ENCODE data around the gene CNNM3.
"Not testable (repeated sequence)": the region's sequence is repeated elsewhere in the genome, so short reads cannot be mapped to it uniquely, and the experiment has no call there.

The CNNM3 gene

GRCh38 chr2:96842600-96842999 lies 26.5 kb downstream of the CNNM3 start:
- no peak for DNase-seq

GRCh38 chr2:96843538-96844268 lies 27.6 kb downstream of the CNNM3 start, which contains the start of gene ANKRD23:
ANKRD23 (minus strand) TSS chr2:96844021; CDS start chr2:96843992, 29 bp downstream.
- no peak for DNase-seq

GRCh38 chr2:96844405-96844808 lies 28.3 kb downstream of the CNNM3 start:
- no peak for DNase-seq

DNA sequence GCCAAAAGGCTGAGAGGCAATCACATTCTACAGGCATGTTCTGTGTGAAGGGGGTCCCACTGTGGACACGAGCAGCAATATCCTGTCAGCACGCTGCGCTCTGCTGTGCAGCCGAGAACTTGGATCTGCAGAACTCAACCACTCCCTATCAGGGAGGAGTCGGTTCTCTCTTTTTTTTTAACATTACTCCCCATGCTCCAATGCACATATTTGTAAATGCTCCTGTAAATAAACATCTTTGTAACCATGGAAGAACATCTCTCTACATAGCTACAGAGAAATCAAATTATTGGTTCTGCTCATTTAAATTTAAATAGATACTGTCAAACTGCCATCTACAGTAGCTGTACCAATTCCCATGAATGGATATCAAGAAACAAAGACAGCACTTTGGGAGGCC lies 30.8 kb downstream of the CNNM3 start:
- no peak for DNase-seq

DNA sequence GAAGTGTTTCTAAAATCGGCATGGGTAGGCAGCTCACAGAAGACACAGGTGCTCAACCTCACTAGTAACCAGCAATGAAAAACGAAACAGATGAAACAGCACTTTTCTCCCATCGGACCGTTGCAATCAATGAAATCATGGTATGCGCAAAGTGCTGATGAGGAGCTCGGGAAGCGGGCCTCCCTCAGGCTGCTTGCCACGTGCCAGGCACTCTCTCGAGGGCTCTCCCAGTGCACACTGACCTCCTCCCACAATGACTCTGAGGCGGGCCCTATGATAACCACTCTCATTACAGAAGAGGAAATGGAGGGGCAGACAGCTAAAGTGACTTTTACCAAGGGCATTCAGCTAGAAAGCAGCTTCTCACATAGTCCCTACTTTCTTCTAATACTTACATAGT lies 31.5 kb downstream of the CNNM3 start:
- no peak for DNase-seq

DNA sequence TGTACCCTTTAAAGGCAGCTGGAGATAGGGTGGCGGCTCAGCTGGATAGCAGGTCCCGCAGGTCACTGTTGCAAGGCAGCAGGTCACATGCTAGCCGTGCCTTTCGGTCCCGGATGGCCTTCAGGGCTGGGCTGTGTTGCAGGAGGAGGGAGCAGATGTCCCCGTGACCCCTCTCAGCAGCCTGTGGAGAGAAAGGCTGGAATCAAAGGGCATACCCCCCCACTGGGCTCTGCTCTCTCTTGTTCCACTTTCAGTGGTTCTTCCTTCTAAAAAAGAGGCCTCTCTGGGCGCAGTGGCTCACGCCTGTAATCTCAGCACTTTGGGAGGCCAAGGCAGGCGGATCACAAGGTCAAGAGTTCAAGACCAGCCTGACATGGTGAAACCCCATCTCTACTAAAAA lies 32.2 kb downstream of the CNNM3 start:
- no peak for DNase-seq

DNA sequence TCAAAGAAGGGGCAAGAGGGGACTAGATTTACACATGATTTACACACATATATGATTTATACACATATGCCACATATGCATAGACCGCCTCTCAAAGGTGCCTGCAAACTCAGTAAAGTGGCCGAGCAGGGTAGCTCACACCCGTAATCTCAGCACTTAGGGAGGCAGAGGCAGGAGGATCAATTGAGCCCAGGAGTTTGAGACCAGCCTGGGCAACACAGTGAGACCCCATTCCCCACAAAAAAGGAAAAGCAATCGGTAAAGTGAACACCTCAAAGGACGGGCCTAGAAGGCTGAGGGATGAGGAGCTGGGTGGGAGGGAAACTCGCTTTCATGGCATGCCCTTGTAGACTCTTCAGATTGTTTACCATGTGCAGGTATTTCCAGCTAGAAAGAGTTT lies 36.6 kb downstream of the CNNM3 start:
- DNase-seq = no peak

GRCh38 chr2:96853321-96853720 lies 37.3 kb downstream of the CNNM3 start:
- peak; percentile 34 to 64 for DNase-seq

DNA sequence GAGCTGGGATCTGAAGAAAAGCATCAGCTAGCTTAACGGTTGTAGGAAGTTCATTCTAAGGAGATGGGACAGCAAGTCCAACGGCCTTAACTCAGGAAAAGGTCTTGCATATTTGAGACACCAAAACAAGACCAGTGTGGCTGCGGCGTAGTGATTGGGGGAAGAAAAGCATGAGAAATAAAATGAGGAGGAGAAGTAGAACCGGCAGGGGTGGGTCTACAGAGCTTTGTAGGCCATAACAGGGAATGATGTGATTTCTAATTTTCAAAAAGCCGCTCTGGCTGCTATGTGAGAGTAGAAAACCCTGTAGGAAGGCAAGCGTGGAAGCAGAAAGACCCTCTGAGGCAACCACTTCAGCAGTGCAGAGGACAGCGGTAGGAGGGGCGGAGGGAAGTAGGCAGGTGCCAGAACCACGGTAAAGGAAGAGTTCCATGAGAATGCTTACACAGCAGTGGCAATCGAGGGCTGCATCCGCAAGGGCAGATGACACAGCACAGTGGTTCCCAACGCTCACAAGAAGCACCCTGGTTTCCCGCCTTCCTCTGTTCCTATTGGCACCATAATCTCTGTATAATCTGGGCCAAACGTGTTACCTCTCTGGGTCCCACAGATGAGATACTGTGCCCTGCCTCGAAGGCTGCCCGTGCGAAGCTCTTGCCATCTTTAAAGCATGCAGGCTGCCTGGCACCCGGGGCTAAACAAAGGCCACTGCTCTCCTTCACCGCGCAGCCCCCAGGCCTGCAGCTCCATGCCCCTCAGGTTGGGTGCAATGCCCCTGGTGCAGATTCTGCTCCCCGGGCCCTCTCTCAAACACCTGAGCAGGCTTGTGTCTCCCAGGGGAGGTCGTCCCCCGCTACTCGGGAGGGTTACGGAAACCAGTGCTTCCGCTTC lies 41.0 kb downstream of the CNNM3 start:
- DNase-seq = no peak

DNA sequence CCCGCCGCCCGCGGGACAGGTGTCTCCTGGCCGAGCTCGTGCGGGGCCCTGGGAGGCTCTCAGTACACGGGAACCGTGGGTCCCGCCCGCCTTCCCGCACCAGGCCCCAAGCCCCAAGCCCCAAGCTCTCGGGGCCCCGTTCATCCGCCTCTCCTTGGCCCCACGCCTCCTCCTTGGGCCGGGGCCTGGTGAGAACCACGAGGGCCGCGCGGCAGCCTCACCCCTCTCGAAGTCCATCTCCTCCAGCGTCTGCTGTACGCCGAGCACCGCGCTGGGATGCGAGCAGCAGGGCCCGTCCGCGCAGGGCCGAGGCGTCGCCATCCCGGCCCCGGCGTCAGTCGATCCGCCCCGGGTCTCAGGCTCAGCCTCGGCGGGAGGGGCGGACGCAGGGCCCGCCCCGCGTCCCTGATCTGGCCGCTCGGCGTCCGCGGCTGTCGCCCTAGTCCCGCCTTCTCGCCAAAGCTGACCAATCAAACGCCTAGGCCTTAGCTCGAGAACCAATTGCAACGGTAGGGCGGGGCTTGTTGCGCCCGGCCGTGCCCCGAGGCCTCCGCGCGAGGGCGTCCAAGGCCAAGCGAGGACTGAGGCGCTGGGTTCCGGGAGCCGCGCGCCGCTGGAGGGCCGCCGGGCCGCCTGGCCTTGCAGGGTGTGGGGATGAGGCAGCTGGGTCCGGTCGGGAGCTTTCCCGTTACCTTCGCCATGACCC lies 41.8 kb downstream of the CNNM3 start, which contains the start of gene ANKRD39:
TSS of gene ANKRD39 (minus strand) at position 350 of the 706 bp plus-strand sequence. CDS start at position 321, 29 bp downstream.
- peak; percentile 71 to 95 for DNase-seq

DNA sequence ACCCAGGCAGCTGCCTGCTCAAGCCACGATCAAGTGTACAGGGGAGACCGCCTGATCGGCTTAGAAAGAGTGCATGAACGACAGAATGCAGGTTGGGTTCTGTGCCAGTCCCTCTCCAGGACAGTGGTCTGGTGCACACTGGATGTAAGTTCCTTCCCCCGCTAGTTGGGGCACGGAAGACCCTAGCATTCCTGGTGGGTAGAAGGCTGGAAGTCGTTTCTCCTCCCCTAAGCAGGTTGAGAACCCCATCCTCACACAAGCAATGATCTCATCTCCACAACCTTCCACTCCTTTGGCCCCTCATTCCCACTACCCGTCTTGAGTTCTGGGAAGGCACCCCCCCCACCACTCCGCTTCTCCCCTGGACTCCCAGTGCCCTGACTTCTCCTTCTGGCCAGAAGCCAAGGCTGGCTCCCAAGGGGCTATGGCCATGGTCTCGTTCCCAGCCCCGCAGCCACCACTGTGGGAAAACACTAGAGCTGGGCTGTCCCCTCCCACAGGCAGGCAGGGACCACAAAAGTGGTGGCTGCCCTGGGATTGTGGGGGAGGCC lies 43.1 kb downstream of the CNNM3 start:
- no peak for DNase-seq

- no peak for DNase-seq
Observed at GRCh38 chr2:96859681-96860064, 43.6 kb downstream of the CNNM3 start.

GRCh38 chr2:96860065-96861029 lies 44.3 kb downstream of the CNNM3 start:
- no peak for DNase-seq

GRCh38 chr2:96861074-96861473 lies 45.0 kb downstream of the CNNM3 start:
- DNase-seq = no peak

GRCh38 chr2:96863056-96863455 lies 47.0 kb downstream of the CNNM3 start:
- DNase-seq = not testable (repeated sequence)

DNA sequence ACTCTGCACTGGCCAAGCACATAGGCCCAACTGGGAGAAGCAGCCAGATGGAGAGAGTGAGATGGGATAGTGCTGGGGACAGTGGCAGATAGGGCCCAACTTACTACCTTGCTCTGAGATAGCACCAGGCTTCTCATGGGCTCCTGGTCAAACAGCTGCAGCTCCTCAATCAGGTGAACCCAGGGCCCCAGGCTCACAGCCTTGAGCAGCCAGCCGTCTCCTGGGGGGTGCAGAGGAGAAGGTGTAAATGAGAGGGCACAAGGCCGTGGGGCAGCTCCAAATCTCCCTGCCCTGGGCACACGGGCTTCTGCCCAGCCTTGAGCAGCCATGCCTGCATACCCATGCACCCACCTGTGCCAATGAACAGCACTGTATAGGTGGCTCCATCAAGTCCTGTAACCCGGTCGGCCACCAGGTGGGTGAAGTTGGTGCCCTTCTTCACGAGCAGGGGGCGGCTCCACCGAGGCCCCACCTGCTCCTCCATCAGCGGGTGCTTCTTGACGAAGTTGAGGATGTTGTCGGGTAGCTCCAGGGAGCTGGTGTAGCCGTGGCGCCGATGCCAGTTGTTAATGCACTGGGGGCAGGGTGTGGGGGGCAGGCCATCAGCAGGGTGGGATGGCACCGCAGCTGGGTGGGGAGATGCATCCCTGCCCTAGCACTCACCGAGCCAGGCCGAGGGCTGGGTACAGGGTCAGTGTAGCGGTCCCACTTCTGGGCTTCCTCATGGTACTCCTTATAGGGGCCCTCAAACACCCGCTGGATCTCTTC lies 47.7 kb downstream of the CNNM3 start:
- DNase-seq = no peak

DNA sequence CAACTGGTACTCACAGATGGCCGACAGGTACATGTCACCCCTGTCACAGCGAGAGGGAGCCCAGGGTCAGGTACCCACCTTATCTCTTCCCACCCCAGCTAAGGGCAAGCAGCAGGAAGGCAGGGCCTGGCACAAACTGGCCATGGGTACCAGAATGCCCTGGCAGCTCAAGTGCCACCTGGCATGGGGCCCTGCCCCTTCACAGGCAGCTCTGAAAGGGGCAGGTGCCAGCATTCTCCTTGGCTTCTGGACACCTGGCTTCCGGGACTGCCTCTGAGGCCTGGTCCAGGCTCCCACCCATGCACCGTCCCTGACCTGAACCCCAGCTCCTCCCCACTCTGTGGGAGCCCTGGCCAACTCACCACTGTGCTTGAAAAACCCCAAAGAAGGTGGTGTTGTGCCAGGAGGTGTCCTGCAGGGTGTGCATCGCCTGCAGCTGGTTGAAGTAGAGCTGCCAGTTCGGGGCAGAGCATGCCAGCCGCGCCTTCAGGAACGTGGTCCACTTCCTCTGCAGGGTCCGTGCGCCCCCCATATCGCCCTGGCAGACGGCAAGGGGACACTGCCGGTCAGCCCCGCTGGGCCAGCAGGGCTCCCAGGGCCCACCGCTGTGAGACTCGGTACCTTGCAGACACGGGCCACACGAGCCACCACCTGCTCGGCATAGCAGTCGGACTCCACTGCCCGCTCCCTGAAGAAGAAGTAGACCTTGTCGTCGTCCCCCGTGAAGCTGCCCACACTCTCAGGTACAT lies 48.4 kb downstream of the CNNM3 start:
- DNase-seq = peak; percentile 59

DNA sequence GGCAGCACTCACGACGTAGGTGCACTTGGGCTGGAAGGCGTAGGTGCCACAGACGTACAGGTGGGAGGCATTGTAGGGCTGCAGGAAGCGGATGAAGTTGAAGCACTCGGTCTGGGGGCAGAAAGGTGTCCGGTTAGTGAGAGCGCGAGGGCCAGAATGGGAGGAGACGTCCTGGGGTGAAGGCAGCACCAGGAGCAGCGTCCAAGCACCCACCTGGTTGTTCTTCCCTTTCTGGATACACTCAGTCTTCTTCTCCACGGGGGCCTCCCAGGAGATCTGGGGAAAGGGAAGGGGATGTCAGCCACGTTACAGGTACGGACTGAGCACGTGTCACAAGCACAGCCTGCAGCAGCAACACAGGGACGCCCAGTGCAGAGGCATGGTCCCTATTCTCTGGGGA lies 49.6 kb downstream of the CNNM3 start:
- no peak for DNase-seq

- DNase-seq = no peak
Observed at GRCh38 chr2:96866149-96866548, 50.1 kb downstream of the CNNM3 start.

- no peak for DNase-seq
Observed at GRCh38 chr2:96866586-96866985, 50.5 kb downstream of the CNNM3 start.
